A673 (cell line): ENCODE data around the gene F2. TPM values are rescaled to one million over a fixed set of nuclear protein-coding genes. Genes with fewer than 3 reads are reported as not detected.

Experiments used
- BruUV-seq: library from RNA; stranded (reverse); fragments of 400-500 nt; replicated peaks from 2 replicates; lab custom pipeline; 2021; lab: Mats Ljungman, UMichigan
- CTCF ChIA-PET: fragments of 300-600 bp; sonication (Branson Sonifier 250); formaldehyde crosslinking; loops from one replicate; lab custom pipeline; 2022; ENCODE audit warnings: antibody characterized with exemption; lab: Charles Lee
- POLR2A ChIA-PET: fragments of 300-600 bp; sonication (Branson Sonifier 250); formaldehyde crosslinking; loops from one replicate; lab custom pipeline; 2022; ENCODE audit warnings: antibody characterized with exemption; ENCODE audit not compliant: low non-redundant PET; lab: Charles Lee
- DNase-seq: peaks from one replicate; pipeline ENCODE4 v3.0.0-alpha.2; 2015; ENCODE audit warnings: low spot score
- H3K27ac ChIP-seq: fragments of 200-600 bp; sonication (generic); 2 replicates; pipeline ENCODE4 v1.5.1; 2016; ENCODE audit warnings: mixed run types, low read depth, mild to moderate bottlenecking, mixed read lengths, antibody characterized with exemption, low read length; ENCODE audit not compliant: poor library complexity, severe bottlenecking
- H3K27me3 ChIP-seq: fragments of 200-600 bp; sonication (generic); replicated peaks from 2 replicates; pipeline ENCODE4 v1.6.1; 2017; ENCODE audit warnings: mixed run types, low read depth, mild to moderate bottlenecking, mixed read lengths, antibody characterized with exemption, low read length; ENCODE audit not compliant: insufficient read depth, poor library complexity
- H3K36me3 ChIP-seq: fragments of 200-600 bp; sonication (generic); 2 replicates; pipeline ENCODE4 v1.6.1; 2016; ENCODE audit warnings: mixed run types, mild to moderate bottlenecking, mixed read lengths, antibody characterized with exemption, low read length; ENCODE audit not compliant: insufficient read depth, poor library complexity, severe bottlenecking
- H3K4me1 ChIP-seq: fragments of 200-600 bp; sonication (generic); 2 replicates; pipeline ENCODE4 v1.6.1; 2017; ENCODE audit warnings: mixed run types, mild to moderate bottlenecking, mixed read lengths, antibody characterized with exemption, low read length; ENCODE audit not compliant: insufficient read depth, poor library complexity, severe bottlenecking
- H3K4me3 ChIP-seq: fragments of 200-600 bp; sonication (generic); 2 replicates; pipeline ENCODE4 v1.5.1; 2016; ENCODE audit warnings: low read depth, mixed run types, mild to moderate bottlenecking, mixed read lengths, low read length; ENCODE audit not compliant: poor library complexity, severe bottlenecking
- H3K9me3 ChIP-seq: fragments of 200-600 bp; sonication (generic); 2 replicates; pipeline ENCODE4 v1.6.1; 2016; ENCODE audit warnings: mixed run types, low read depth, mild to moderate bottlenecking, mixed read lengths, antibody characterized with exemption, low read length; ENCODE audit not compliant: poor library complexity, severe bottlenecking
- CTCF ChIP-seq: fragments of 300-800, 200-600 bp; sonication (generic); conservative IDR thresholded peaks from 2 replicates; pipeline ENCODE4 v1.5.1; 2017; ENCODE audit warnings: low read depth, mild to moderate bottlenecking, antibody characterized with exemption, low read length, moderate library complexity, mixed read lengths
- EZH2 ChIP-seq: fragments of 200-600 bp; sonication (generic); IDR thresholded peaks from 2 replicates; pipeline ENCODE4 v1.6.1; 2017; ENCODE audit warnings: borderline replicate concordance, low read depth, mild to moderate bottlenecking, mixed read lengths, antibody characterized with exemption, low read length; ENCODE audit not compliant: poor library complexity, severe bottlenecking
- intact Hi-C: fragments of 100-400 bp; cut with micrococcal nuclease; formaldehyde crosslinking; loops from one replicate; pipeline ENCODE4 v1.10.0; 2022; ENCODE audit not compliant: unreplicated experiment
- total RNA-seq: library from RNA; stranded (reverse); gene quantifications from 2 replicates; pipeline ENCODE4 v1.2.3, GENCODE V29; 2021

The F2 gene
- total RNA-seq, 1 experiment from 2014 or later: not detected

DNA sequence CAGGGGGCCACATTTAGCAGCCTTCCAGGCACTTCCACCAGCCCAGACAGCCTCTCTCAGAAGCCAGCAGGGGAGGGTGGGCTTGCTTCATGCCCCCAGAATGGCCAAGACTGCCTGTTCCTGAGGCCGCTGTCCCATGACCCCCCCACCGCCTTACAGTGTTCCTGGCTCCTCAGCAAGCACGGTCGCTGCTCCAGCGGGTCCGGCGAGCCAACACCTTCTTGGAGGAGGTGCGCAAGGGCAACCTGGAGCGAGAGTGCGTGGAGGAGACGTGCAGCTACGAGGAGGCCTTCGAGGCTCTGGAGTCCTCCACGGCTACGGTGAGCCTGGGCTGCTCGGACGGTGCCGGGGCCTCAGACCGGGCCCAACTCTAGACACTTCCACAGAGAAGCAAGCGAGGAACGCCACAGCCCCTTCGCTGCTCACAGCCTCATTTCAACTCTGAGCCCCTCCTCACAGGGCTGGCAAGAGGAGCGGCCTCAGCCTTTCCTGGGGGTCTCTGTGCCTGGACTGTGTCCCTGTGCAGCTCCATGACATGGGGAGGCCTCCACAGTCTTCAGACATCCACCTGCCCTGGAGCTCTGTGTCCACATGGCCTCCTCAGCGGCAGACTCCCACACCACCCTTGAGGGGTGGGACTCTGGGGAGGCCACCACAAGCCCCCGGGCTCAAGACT is 668 bp downstream of the F2 start:
- POLR2A ChIA-PET: interaction anchor here (0.9 kb wide), 1 partner anchor 20 kb away, joined by 3 read pairs; the partner anchor contains the start of gene ARHGAP1
- intact Hi-C loops: loop anchor here (10.0 kb wide), 1 partner anchor 335 kb away; the partner anchor contains the start of gene MDK

DNA sequence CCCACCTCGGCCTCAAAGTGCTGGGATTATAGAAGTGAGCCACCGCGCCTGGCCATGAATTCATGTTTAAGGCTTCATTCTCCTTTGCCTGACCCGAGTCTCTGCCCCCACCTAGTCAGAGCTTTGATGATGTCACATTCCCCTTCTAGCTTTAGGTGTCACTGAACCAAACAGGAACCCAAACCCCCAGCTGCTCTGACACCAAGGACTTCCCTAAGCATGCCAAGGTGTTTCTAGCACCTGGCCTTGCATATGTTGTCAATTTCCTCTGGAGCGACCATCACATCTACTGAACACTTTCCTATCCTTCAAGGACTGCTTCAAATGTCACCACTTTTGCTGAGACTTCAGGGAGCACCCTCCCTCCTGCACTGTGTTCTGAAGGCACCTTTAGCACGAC is 2.3 kb downstream of the F2 start:
- Histone ChIP-seq H3K4me3 (no peak overlapping the region), H3K27ac (no peak overlapping the region), H3K9me3 (no peaks in the 10 kb centered on the region), H3K27me3 (no peaks in the 10 kb centered on the region), H3K36me3 (no peaks in the 10 kb centered on the region), H3K4me1 (no peaks in the 10 kb centered on the region)
- CTCF ChIA-PET: no interaction called here
- POLR2A ChIA-PET: no interaction called here
- DNase-seq: no peak
- BruUV-seq: no TSS peak
- TF ChIP-seq EZH2 (no peak), CTCF (no peak)
- intact Hi-C loops: loop anchor here (10.0 kb wide), 1 partner anchor 336 kb away; the partner anchor contains the start of gene MDK

More for the DNA sequence above, 668 bp downstream of the F2 start:
- no peak for TF ChIP-seq CTCF
- no peak for TF ChIP-seq EZH2
- Histone ChIP-seq H3K27me3 (no peaks in the 10 kb centered on the region), H3K36me3 (no peaks in the 10 kb centered on the region), H3K9me3 (no peaks in the 10 kb centered on the region), H3K4me3 (no peak overlapping the region), H3K4me1 (no peaks in the 10 kb centered on the region), H3K27ac (no peak overlapping the region)
- no peak for DNase-seq
- no TSS peak for BruUV-seq
- CTCF ChIA-PET: no interaction called here

DNA sequence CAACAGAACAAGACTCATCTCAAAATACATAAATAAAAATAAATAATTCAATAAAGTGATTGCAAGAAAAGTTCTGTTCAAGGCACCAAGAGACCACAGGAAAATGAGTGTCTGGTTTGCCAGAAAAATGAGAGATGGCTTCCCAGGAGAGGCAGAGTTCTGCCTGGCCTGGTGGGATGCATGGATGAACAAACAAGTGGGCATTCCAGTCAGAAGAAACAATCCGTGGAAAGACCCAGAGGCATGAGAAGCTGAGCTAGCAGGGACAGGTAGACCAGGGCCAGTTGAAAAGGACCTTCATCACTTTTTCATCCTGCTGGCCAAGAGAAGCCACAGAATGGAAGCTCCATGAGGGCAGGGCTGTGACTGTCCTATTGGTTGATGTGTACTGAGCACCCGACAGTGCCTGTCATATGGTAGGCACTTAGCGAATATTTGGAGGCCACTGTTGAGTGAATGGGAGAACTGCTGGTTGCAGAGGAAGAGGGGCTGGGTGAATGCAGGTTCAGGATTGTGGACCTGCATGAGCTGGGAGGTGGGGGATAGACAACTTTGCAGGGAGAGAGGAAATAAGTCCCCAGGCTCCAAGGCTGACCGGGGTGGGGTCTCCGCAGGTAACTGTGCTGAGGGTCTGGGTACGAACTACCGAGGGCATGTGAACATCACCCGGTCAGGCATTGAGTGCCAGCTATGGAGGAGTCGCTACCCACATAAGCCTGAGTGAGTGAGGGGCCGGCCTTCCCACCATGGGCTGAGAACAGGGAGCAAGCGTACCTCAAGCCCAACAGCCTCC is 3.7 kb downstream of the F2 start:
- intact Hi-C loops: loop anchor here (10.0 kb wide), 1 partner anchor 338 kb away; the partner anchor contains the start of gene MDK
- H3K36me3 ChIP-seq: no peaks in the 10 kb centered on the region
- no peak overlapping the region for H3K4me3 ChIP-seq
- ChIA-PET CTCF (no interaction called here), POLR2A (no interaction called here)
- TF ChIP-seq CTCF: no peak
- no peak for TF ChIP-seq EZH2
- H3K27ac ChIP-seq: no peak overlapping the region
- H3K4me1 ChIP-seq: no peaks in the 10 kb centered on the region
- no TSS peak for BruUV-seq
- no peak for DNase-seq
- H3K9me3 ChIP-seq: no peaks in the 10 kb centered on the region
- no peaks in the 10 kb centered on the region for H3K27me3 ChIP-seq
